ENCODE results near the gene TAS1R3. TPM values are rescaled to one million over a fixed set of nuclear protein-coding genes. Genes with fewer than 3 reads are reported as not detected.

TAS1R3 gene
- polyA plus RNA-seq, 1 donor from 2014 or later, result 1.0 TPM

- no peaks in the 10 kb centered on the region for H3K36me3 ChIP-seq (ENCODE audit: insufficient read depth, low read length)
- H3F3A ChIP-seq (ENCODE audit: insufficient read depth, low read length, poor library complexity, severe bottlenecking), result no peaks in the 10 kb centered on the region
- TF ChIP-seq SMC3 (conservative IDR thresholded peaks at IDR 0.05; ENCODE audit: poor library complexity) (no peak), MXI1 (conservative IDR thresholded peaks at IDR 0.05; ENCODE audit: poor library complexity, severe bottlenecking) (no peak), REST (IDR thresholded peaks at IDR 0.05; ENCODE audit: borderline replicate concordance) (no peak), CTCF (IDR thresholded peaks at IDR 0.05; ENCODE audit: poor library complexity, severe bottlenecking) (no peak)
- peak overlapping the region; percentile 33 for H2AFZ ChIP-seq (ENCODE audit: low read depth, low read length)
- no peaks in the 10 kb centered on the region for H3K9me2 ChIP-seq (ENCODE audit: insufficient read depth, low read length)
- peak overlapping the region; percentile 99 for H3K4me3 ChIP-seq (ENCODE audit: low read length)
- peaks cover 34% of the 10 kb centered on the region for H3K79me2 ChIP-seq (replicated peaks; ENCODE audit: insufficient read depth, low read length)
- H3K27me3 ChIP-seq (ENCODE audit: insufficient read depth, low read depth, low read length), result no peaks in the 10 kb centered on the region
- H3K9ac ChIP-seq (ENCODE audit: low read length), result peak overlapping the region; percentile 93
- H3K9me3 ChIP-seq (ENCODE audit: low read length), result no peaks in the 10 kb centered on the region
- peaks cover 11% of the 10 kb centered on the region for H4K20me1 ChIP-seq (ENCODE audit: insufficient read depth)
- peak overlapping the region; percentile 73 for H3K4me2 ChIP-seq (ENCODE audit: low read length)
- H3K27ac ChIP-seq (ENCODE audit: low read length), result peak overlapping the region; percentile 47
Observed at GRCh38 chr1:1325288-1326074, 5.6 kb upstream of the TAS1R3 start.

GRCh38 chr1:1326075-1326605 is 4.9 kb upstream of the TAS1R3 start:
- Histone ChIP-seq H3K79me2 (replicated peaks; ENCODE audit: insufficient read depth, low read length) (peaks cover 34% of the 10 kb centered on the region), H3K4me2 (ENCODE audit: low read length) (no peak overlapping the region), H3K27ac (ENCODE audit: low read length) (no peak overlapping the region), H2AFZ (ENCODE audit: low read depth, low read length) (no peak overlapping the region), H3K36me3 (ENCODE audit: insufficient read depth, low read length) (no peaks in the 10 kb centered on the region), H3K9ac (ENCODE audit: low read length) (peak overlapping the region; percentile 93), H3K4me3 (ENCODE audit: low read length) (peak overlapping the region; percentile 99), H4K20me1 (ENCODE audit: insufficient read depth) (peaks cover 5% of the 10 kb centered on the region), H3F3A (ENCODE audit: insufficient read depth, low read length, poor library complexity, severe bottlenecking) (no peaks in the 10 kb centered on the region), H3K9me2 (ENCODE audit: insufficient read depth, low read length) (no peaks in the 10 kb centered on the region), H3K27me3 (ENCODE audit: insufficient read depth, low read depth, low read length) (no peaks in the 10 kb centered on the region), H3K9me3 (ENCODE audit: low read length) (no peaks in the 10 kb centered on the region)
- TF ChIP-seq MXI1 (conservative IDR thresholded peaks at IDR 0.05; ENCODE audit: poor library complexity, severe bottlenecking), result no peak
- TF ChIP-seq SMC3 (conservative IDR thresholded peaks at IDR 0.05; ENCODE audit: poor library complexity), result no peak
- no peak for TF ChIP-seq EP300 (conservative IDR thresholded peaks at IDR 0.05; ENCODE audit: poor library complexity, severe bottlenecking)
- no peak for TF ChIP-seq REST (IDR thresholded peaks at IDR 0.05; ENCODE audit: borderline replicate concordance)
- TF ChIP-seq EZH2 (IDR thresholded peaks at IDR 0.05; ENCODE audit: borderline replicate concordance, insufficient read depth, low read length, poor library complexity, severe bottlenecking), result no peak
- no peak for TF ChIP-seq TAF1 (IDR thresholded peaks at IDR 0.05; ENCODE audit: low read depth)
- no peak for TF ChIP-seq RAD21 (conservative IDR thresholded peaks at IDR 0.05)
- no peak for TF ChIP-seq POLR2AphosphoS5 (IDR thresholded peaks at IDR 0.05)
- TF ChIP-seq CTCF (IDR thresholded peaks at IDR 0.05; ENCODE audit: poor library complexity, severe bottlenecking), result no peak

All from neural cell (in vitro differentiated cells).